OCI-LY7 (cell line): ENCODE measurements around the gene B3GALT4.

Source experiments
- CTCF ChIP-seq: fragments of 200-600 bp; sonication (generic); conservative IDR thresholded peaks from 2 replicates; pipeline ENCODE4 v1.5.1; 2014; ENCODE audit warnings: mild to moderate bottlenecking, antibody characterized with exemption, low read length, moderate library complexity, mixed read lengths
- EZH2phosphoT487 ChIP-seq: fragments of 200-600 bp; sonication (generic); IDR thresholded peaks from 2 replicates; pipeline ENCODE4 v1.6.1; 2018; ENCODE audit warnings: low read depth, borderline replicate concordance, mild to moderate bottlenecking, mixed run types, antibody characterized with exemption, low read length, moderate library complexity, mixed read lengths

DNA sequence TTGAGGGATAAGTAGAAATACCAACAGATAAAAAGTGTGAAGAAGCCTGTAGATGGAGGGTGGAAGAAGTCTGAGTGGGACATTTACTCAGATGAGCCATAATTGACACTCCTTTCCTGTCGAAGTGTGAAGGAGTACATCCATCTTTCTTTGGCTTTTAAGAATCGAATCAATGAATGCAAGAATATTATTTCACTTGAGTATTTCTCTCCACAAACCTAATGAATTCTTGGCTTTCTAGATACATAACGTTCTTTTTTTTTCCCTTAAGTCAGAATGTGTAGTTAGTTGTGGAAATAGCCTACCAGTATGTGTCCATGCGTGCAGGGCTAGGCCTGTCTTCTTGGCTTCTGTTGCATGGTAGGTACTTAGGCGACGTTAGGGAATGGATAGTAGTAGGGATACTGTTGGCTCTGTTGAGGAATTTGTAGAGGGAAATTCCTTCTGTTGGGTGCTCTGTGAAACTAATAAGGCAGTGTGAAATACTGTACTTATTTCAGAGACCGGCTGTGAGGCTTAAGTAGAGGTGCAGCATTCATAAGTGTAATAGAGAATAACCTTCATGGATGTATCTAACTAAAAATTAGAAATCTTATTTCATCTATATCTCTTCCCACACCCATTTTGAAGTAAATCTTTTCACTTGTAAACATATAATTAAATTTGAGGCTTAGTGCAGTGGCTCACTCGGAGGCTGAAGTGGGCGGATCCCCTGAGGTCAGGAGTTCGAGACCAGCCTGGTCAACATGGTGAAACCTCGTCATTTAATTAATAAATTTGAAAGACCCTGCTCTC, 3.6 kb upstream of the B3GALT4 start:
- TF ChIP-seq CTCF, result no peak
- TF ChIP-seq EZH2phosphoT487, result no peak
